HepG2 (cell line): Measurements from ENCODE around the gene STX1B. TPM values are rescaled to one million over a fixed set of nuclear protein-coding genes. Genes with fewer than 3 reads are reported as not detected.

Source experiments
- BHLHE40 ChIP-seq: IDR thresholded peaks from 2 replicates; pipeline ENCODE4 v1.6.1; 2011; ENCODE audit warnings: low read length, improper control_type of control experiment
- ETV6 ChIP-seq: sonication (generic); formaldehyde crosslinking; conservative IDR thresholded peaks from 2 replicates; pipeline ENCODE4 v1.4.0; 2020; ENCODE audit warnings: missing genetic modification reagents
- IRX3 ChIP-seq: sonication (generic); formaldehyde crosslinking; IDR thresholded peaks from 2 replicates; pipeline ENCODE4 v1.8.1; 2023; ENCODE audit warnings: mild to moderate bottlenecking, low read depth, missing genetic modification reagents, borderline replicate concordance
- MYNN ChIP-seq: sonication (generic); formaldehyde crosslinking; IDR thresholded peaks from 2 replicates; pipeline ENCODE4 v1.4.0; 2020; ENCODE audit warnings: mild to moderate bottlenecking, low read depth, missing genetic modification reagents
- NFE2 ChIP-seq: sonication (generic); formaldehyde crosslinking; IDR thresholded peaks from 2 replicates; pipeline ENCODE4 v1.4.0; 2020; ENCODE audit warnings: missing genetic modification reagents
- PRPF4 ChIP-seq: fragments of 200-400 bp; formaldehyde crosslinking; IDR thresholded peaks from 2 replicates; pipeline ENCODE4 v1.6.1; 2016; ENCODE audit warnings: low read length, low read depth; ENCODE audit not compliant: poor library complexity, severe bottlenecking
- RAD21 ChIP-seq: fragments of 450-650 bp; formaldehyde crosslinking; IDR thresholded peaks from 2 replicates; pipeline ENCODE4 v1.5.0; 2020; ENCODE audit warnings: mild to moderate bottlenecking
- RBFOX2 ChIP-seq: fragments of 200-400 bp; formaldehyde crosslinking; IDR thresholded peaks from 2 replicates; pipeline ENCODE4 v1.6.1; 2017; ENCODE audit warnings: low read depth, mild to moderate bottlenecking, low read length
- TARDBP ChIP-seq: sonication (generic); formaldehyde crosslinking; IDR thresholded peaks from 2 replicates; pipeline ENCODE4 v1.8.0; 2022; ENCODE audit warnings: mild to moderate bottlenecking, missing genetic modification reagents
- ZBTB1 ChIP-seq: sonication (generic); formaldehyde crosslinking; IDR thresholded peaks from 2 replicates; pipeline ENCODE4 v1.4.0; 2020; ENCODE audit warnings: missing genetic modification reagents, borderline replicate concordance
- ZBTB21 ChIP-seq: sonication (generic); formaldehyde crosslinking; IDR thresholded peaks from 2 replicates; pipeline ENCODE4 v1.4.0; 2020; ENCODE audit warnings: missing genetic modification reagents
- ZMYM3 ChIP-seq: sonication (generic); formaldehyde crosslinking; IDR thresholded peaks from 2 replicates; pipeline ENCODE4 v1.5.1; 2020; ENCODE audit warnings: mild to moderate bottlenecking, missing genetic modification reagents
- ZNF17 ChIP-seq: sonication (generic); formaldehyde crosslinking; IDR thresholded peaks from 2 replicates; pipeline ENCODE4 v1.5.0; 2020; ENCODE audit warnings: mild to moderate bottlenecking, missing genetic modification reagents
- ZNF20 ChIP-seq: sonication (generic); formaldehyde crosslinking; IDR thresholded peaks from 2 replicates; pipeline ENCODE4 v1.4.0; 2020; ENCODE audit warnings: mild to moderate bottlenecking, moderate library complexity, missing genetic modification reagents
- ZNF367 ChIP-seq: sonication (generic); formaldehyde crosslinking; IDR thresholded peaks from 2 replicates; pipeline ENCODE4 v1.4.0; 2020; ENCODE audit warnings: missing genetic modification reagents, borderline replicate concordance
- ZNF629 ChIP-seq: sonication (generic); formaldehyde crosslinking; conservative IDR thresholded peaks from 2 replicates; pipeline ENCODE4 v1.5.0; 2020; ENCODE audit warnings: missing genetic modification reagents
- ZNF670 ChIP-seq: sonication (generic); formaldehyde crosslinking; IDR thresholded peaks from 2 replicates; pipeline ENCODE4 v1.8.0; 2022; ENCODE audit warnings: mild to moderate bottlenecking, missing genetic modification reagents, borderline replicate concordance
- ZNF878 ChIP-seq: sonication (generic); formaldehyde crosslinking; IDR thresholded peaks from 2 replicates; pipeline ENCODE4 v1.8.1; 2023; ENCODE audit warnings: mild to moderate bottlenecking, missing genetic modification reagents, moderate library complexity
- polyA plus RNA-seq, 8 experiments: library from polyadenylated mRNA; depleted of rRNA in 3 of 8; stranded (reverse) in 7 of 8; unstranded in 1 of 8; fragments of >200 nt; fragmentation: Illumina TruSeq in 4 of 8; extraction: Trizol in 4 of 8; gene quantifications; 2 replicates each; pipeline versions ENCODE4 v1.2.1 to v1.2.3, GENCODE V29; 2011 to 2016; ENCODE audit warnings: low read depth in 4 of 8, missing spikeins in 1 of 8, mixed read lengths in 1 of 8; ENCODE audit not compliant: insufficient read depth in 1 of 8
- total RNA-seq, 5 experiments: library from RNA; depleted of rRNA; stranded (reverse); fragments of >200 nt; fragmentation: Illumina TruSeq; extraction: Trizol; gene quantifications; 2 replicates each; pipeline ENCODE4 v1.2.3, GENCODE V29; 2016; ENCODE audit warnings: low read depth in 1 of 5
- TF ChIP-seq, protein P1 (sequence below): sonication (generic); formaldehyde crosslinking; IDR thresholded peaks from 2 replicates; pipeline ENCODE4 v1.4.0; 2020; ENCODE audit warnings: low read depth, mild to moderate bottlenecking, missing genetic modification reagents
- TF ChIP-seq, protein P2 (sequence below): IDR thresholded peaks from 2 replicates; pipeline ENCODE4 v1.6.1; 2016; ENCODE audit warnings: low read depth, borderline replicate concordance
- TF ChIP-seq, protein P3 (sequence below): sonication (generic); formaldehyde crosslinking; IDR thresholded peaks from 2 replicates; pipeline ENCODE4 v1.5.1; 2020; ENCODE audit warnings: missing genetic modification reagents, mild to moderate bottlenecking, borderline replicate concordance
- TF ChIP-seq, protein P4 (sequence below): sonication (generic); formaldehyde crosslinking; IDR thresholded peaks from 2 replicates; pipeline ENCODE4 v1.4.0; 2020; ENCODE audit warnings: missing genetic modification reagents; ENCODE audit errors: not compliant biosample characterization
- TF ChIP-seq, protein P5 (sequence below): fragments of 450-650 bp; IDR thresholded peaks from 2 replicates; pipeline ENCODE4 v1.6.1; 2017; ENCODE audit warnings: mild to moderate bottlenecking

STX1B gene
- total and polyA plus RNA-seq, 2 of the 13 experiments (the other 11 are each of a cell fraction or from before 2014, with no cell fraction given), result 2.1 to 3.0 TPM

DNA sequence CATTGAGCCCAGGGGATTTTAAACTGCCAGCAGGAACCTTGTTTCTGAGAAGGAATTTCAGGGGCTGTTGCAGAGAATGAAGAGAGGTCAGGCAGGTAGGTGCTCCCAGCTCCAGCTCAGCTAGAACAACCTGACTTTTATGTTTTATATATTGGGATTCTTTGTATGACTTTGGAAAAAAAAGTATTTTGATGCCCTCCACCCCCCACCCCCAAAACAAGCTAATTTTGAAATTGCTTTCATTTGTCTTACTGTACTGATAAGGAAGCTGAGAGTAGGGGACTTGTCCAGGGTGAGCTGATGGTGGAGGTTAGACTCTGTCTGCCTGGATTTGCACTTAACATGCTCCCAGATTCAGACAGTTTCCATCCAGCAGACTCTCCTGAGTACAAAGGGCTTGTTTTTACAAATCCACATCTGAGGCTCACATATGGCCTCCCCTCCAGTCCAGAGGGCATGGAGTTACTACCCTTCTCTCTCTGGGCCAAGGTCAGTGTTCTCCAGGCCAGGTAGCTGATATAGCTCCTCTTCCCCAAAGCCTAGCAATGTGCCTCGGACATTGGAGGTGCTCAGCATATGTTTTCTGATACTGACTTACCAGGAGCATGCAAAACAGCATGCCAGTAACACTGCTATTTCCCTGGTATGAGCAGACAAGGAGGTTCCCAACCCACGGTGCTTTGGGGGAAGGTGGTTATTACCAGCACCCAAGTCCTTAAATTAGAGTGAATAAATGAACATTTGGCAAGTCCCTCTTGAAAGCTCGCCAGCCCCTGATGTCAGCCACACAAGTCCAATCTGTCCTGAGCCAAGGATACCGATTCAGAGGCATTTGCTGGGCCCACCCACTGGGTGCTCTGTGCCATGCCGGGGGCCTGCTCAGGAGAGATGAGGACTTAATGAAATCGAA, 11.3 kb downstream of the STX1B start (continued):
- no peak; the same call in 1 of the 2 replicates for TF ChIP-seq ZNF670
- no peak for TF ChIP-seq ZBTB1 (CRISPR knock-in tag)
- no peak for TF ChIP-seq MYNN (CRISPR knock-in tag)
- TF ChIP-seq, protein P1, sequence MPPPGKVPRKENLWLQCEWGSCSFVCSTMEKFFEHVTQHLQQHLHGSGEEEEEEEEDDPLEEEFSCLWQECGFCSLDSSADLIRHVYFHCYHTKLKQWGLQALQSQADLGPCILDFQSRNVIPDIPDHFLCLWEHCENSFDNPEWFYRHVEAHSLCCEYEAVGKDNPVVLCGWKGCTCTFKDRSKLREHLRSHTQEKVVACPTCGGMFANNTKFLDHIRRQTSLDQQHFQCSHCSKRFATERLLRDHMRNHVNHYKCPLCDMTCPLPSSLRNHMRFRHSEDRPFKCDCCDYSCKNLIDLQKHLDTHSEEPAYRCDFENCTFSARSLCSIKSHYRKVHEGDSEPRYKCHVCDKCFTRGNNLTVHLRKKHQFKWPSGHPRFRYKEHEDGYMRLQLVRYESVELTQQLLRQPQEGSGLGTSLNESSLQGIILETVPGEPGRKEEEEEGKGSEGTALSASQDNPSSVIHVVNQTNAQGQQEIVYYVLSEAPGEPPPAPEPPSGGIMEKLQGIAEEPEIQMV (CRISPR knock-in tag), result peak; percentile 63; the same call in 1 of the 2 replicates
- TF ChIP-seq BHLHE40, result no peak
- no peak for TF ChIP-seq ZNF367 (CRISPR knock-in tag)
- TF ChIP-seq ZBTB21, result no peak
- TF ChIP-seq RBFOX2, result no peak
- TF ChIP-seq, protein P2, sequence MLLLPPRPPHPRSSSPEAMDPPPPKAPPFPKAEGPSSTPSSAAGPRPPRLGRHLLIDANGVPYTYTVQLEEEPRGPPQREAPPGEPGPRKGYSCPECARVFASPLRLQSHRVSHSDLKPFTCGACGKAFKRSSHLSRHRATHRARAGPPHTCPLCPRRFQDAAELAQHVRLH (CRISPR knock-in tag), result peak; percentile 89
- TF ChIP-seq ZNF20, result no peak
- TF ChIP-seq ZNF629 (CRISPR knock-in tag), result 0 out of 2 replicates have a peak, but pooled peaks have one; percentile 20
- TF ChIP-seq ZMYM3 (CRISPR knock-in tag), result peak; percentile 93
- TF ChIP-seq PRPF4, result no peak
- TF ChIP-seq, protein P3, sequence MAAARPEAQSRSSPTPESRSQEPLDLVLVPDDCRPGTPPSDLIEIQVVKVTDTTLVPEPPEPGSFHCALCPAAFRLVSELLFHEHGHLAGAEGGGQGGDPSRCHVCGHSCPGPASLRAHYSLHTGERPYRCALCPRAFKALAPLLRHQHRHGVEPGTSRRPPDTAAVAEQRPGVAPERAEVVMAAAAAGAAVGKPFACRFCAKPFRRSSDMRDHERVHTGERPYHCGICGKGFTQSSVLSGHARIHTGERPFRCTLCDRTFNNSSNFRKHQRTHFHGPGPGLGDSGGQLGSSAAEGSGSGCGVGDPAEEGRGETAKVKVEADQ, result peak; percentile 82; the same call in 1 of the 2 replicates
- TF ChIP-seq, protein P4, sequence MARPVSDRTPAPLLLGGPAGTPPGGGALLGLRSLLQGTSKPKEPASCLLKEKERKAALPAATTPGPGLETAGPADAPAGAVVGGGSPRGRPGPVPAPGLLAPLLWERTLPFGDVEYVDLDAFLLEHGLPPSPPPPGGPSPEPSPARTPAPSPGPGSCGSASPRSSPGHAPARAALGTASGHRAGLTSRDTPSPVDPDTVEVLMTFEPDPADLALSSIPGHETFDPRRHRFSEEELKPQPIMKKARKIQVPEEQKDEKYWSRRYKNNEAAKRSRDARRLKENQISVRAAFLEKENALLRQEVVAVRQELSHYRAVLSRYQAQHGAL (CRISPR knock-in tag), result no peak
- TF ChIP-seq TARDBP (CRISPR knock-in tag), result 0 out of 2 replicates have a peak, but pooled peaks have one; percentile 62
- TF ChIP-seq ZNF17, result no peak
- TF ChIP-seq, protein P5, sequence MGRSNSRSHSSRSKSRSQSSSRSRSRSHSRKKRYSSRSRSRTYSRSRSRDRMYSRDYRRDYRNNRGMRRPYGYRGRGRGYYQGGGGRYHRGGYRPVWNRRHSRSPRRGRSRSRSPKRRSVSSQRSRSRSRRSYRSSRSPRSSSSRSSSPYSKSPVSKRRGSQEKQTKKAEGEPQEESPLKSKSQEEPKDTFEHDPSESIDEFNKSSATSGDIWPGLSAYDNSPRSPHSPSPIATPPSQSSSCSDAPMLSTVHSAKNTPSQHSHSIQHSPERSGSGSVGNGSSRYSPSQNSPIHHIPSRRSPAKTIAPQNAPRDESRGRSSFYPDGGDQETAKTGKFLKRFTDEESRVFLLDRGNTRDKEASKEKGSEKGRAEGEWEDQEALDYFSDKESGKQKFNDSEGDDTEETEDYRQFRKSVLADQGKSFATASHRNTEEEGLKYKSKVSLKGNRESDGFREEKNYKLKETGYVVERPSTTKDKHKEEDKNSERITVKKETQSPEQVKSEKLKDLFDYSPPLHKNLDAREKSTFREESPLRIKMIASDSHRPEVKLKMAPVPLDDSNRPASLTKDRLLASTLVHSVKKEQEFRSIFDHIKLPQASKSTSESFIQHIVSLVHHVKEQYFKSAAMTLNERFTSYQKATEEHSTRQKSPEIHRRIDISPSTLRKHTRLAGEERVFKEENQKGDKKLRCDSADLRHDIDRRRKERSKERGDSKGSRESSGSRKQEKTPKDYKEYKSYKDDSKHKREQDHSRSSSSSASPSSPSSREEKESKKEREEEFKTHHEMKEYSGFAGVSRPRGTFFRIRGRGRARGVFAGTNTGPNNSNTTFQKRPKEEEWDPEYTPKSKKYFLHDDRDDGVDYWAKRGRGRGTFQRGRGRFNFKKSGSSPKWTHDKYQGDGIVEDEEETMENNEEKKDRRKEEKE, result no peak
- no peak for TF ChIP-seq NFE2 (CRISPR knock-in tag)
- TF ChIP-seq ZNF878, result peak; percentile 42; the same call in 1 of the 2 replicates
- no peak for TF ChIP-seq RAD21 (CRISPR knock-in tag)
- TF ChIP-seq IRX3 (CRISPR knock-in tag), result no peak
- 0 out of 2 replicates have a peak, but pooled peaks have one; percentile 6 for TF ChIP-seq ETV6 (CRISPR knock-in tag)
